Endothelial cell of umbilical vein (primary cell): Measurements from ENCODE around the gene DSCAML1. TPM values are rescaled to one million over a fixed set of nuclear protein-coding genes. Genes with fewer than 3 reads are reported as not detected.

ENCODE experiments used
- BruUV-seq: library from RNA; stranded (reverse); fragments of 400-500 nt; replicated peaks from 2 replicates; lab custom pipeline; 2021; lab: Mats Ljungman, UMichigan
- CTCF ChIA-PET: fragments of 300-600, 350-600 bp; sonication (Branson Sonifier 250); formaldehyde crosslinking; loops from one replicate; lab custom pipeline; 2021; ENCODE audit warnings: antibody characterized with exemption, inconsistent platforms; lab: Charles Lee
- POLR2A ChIA-PET: fragments of 300-600, 350-600 bp; sonication (Branson Sonifier 250); formaldehyde crosslinking; loops from one replicate; lab custom pipeline; 2021; ENCODE audit warnings: antibody characterized with exemption, inconsistent platforms; lab: Charles Lee
- DNase-seq: peaks from one replicate; pipeline ENCODE4 v3.0.0-alpha.2; 2011; ENCODE audit warnings: low read depth, low spot score
- FAIRE-seq: peaks from 2 replicates; lab custom pipeline; 2011; peaks lifted over from hg19 to GRCh38; lab: Jason Lieb, UNC
- H2AFZ ChIP-seq: 2 replicates; pipeline ENCODE4 v1.6.0; 2012; ENCODE audit warnings: low read depth, low read length, control low read depth, inconsistent platforms
- H3K27ac ChIP-seq: 2 replicates; pipeline ENCODE4 v1.5.1; 2011; ENCODE audit warnings: low read depth, mild to moderate bottlenecking, control low read depth, low read length, moderate library complexity; ENCODE audit not compliant: insufficient read depth
- H3K27me3 ChIP-seq, 2 experiments: 2 replicates each; pipeline versions ENCODE4 v1.6.0 to v1.6.1; 2011; ENCODE audit warnings: low read length in 2 of 2, mixed read lengths in 1 of 2; ENCODE audit not compliant: control insufficient read depth in 2 of 2, insufficient read depth in 2 of 2
- H3K36me3 ChIP-seq, 2 experiments: 2 replicates in 1 of 2; 3 replicates in 1 of 2; pipeline ENCODE4 v1.5.1; 2011; ENCODE audit warnings: low read length in 2 of 2, mild to moderate bottlenecking in 1 of 2, moderate library complexity in 1 of 2; ENCODE audit not compliant: control insufficient read depth in 2 of 2, insufficient read depth in 2 of 2; ENCODE audit errors: extremely low read depth in 1 of 2
- H3K4me1 ChIP-seq: 3 replicates; pipeline ENCODE4 v1.5.1; 2011; ENCODE audit warnings: mild to moderate bottlenecking, low read length; ENCODE audit not compliant: control insufficient read depth, insufficient read depth; ENCODE audit errors: extremely low read depth
- H3K4me2 ChIP-seq: 2 replicates; pipeline ENCODE4 v1.6.1; 2011; ENCODE audit warnings: low read length, control low read depth, mixed read lengths; ENCODE audit not compliant: insufficient read depth
- H3K4me3 ChIP-seq, 3 experiments: fragments of 200-600 bp in 1 of 3; sonication (generic), shearing (Covaris generic) in 1 of 3; replicated peaks in 1 of 3; 2 replicates each; pipeline ENCODE4 v1.5.1; 2011 to 2016; ENCODE audit warnings: control low read depth in 3 of 3, low read length in 3 of 3, mild to moderate bottlenecking in 2 of 3, inconsistent platforms in 1 of 3, low read depth in 1 of 3, moderate library complexity in 1 of 3; ENCODE audit not compliant: insufficient read depth in 1 of 3
- H3K79me2 ChIP-seq: 2 replicates; pipeline ENCODE4 v1.6.0; 2012; ENCODE audit warnings: low read length, inconsistent platforms; ENCODE audit not compliant: control insufficient read depth, insufficient read depth
- H3K9ac ChIP-seq: replicated peaks from 2 replicates; pipeline ENCODE3; 2011; ENCODE audit warnings: low read length, control low read depth; ENCODE audit not compliant: insufficient read depth; ENCODE audit errors: extremely low read depth
- H3K9me1 ChIP-seq: replicated peaks from 3 replicates; pipeline ENCODE4 v1.6.0; 2011; ENCODE audit warnings: mild to moderate bottlenecking, low read length; ENCODE audit not compliant: control insufficient read depth, insufficient read depth; ENCODE audit errors: extremely low read depth
- H3K9me3 ChIP-seq: replicated peaks from 2 replicates; pipeline ENCODE4 v1.5.1; 2012; ENCODE audit warnings: low read length, inconsistent platforms; ENCODE audit not compliant: control insufficient read depth, insufficient read depth
- H4K20me1 ChIP-seq: replicated peaks from 2 replicates; pipeline ENCODE3; 2011; ENCODE audit warnings: mild to moderate bottlenecking, low read length; ENCODE audit not compliant: control insufficient read depth, insufficient read depth; ENCODE audit errors: extremely low read depth
- EZH2 ChIP-seq: IDR thresholded peaks from 2 replicates; pipeline ENCODE4 v1.6.1; 2012; ENCODE audit warnings: borderline replicate concordance, low read depth, mild to moderate bottlenecking, moderate library complexity, low read length, inconsistent platforms; ENCODE audit not compliant: severe bottlenecking
- FOS ChIP-seq: IDR thresholded peaks from 2 replicates; pipeline ENCODE4 v1.6.1; 2011; ENCODE audit warnings: mild to moderate bottlenecking, low read length, moderate library complexity, borderline replicate concordance; ENCODE audit not compliant: insufficient read depth
- GATA2 ChIP-seq: IDR thresholded peaks from 2 replicates; pipeline ENCODE4 v1.7.0; 2011; ENCODE audit warnings: low read depth, mild to moderate bottlenecking, moderate library complexity, mixed read lengths, low read length; ENCODE audit not compliant: insufficient read length, insufficient read depth
- MYC ChIP-seq: IDR thresholded peaks from one replicate; pipeline ENCODE4 v1.6.1; 2011; ENCODE audit warnings: mild to moderate bottlenecking, low read depth, low read length
- POLR2A ChIP-seq: IDR thresholded peaks from 2 replicates; pipeline ENCODE4 v1.6.1; 2012; ENCODE audit warnings: low read depth, mild to moderate bottlenecking, control low read depth, low read length
- POLR2AphosphoS5 ChIP-seq: IDR thresholded peaks from 2 replicates; pipeline ENCODE4 v1.6.1; 2012; ENCODE audit warnings: low read depth, mild to moderate bottlenecking, control low read depth, low read length, moderate library complexity; ENCODE audit not compliant: insufficient read depth
- dilution Hi-C: fragments of 300-500 bp; cut with MboI; formaldehyde crosslinking; loops from one replicate; pipeline ENCODE4 v1.15.0; 2019; ENCODE audit warnings: low sequenced_read_pairs; ENCODE audit not compliant: extremely low pct_ligation_motif_present
- intact Hi-C: fragments of 100-400 bp; cut with micrococcal nuclease; formaldehyde crosslinking; loops from one replicate; pipeline ENCODE4 v1.10.0; 2022
- polyA plus RNA-seq, 4 experiments: library from polyadenylated mRNA; depleted of rRNA in 3 of 4; stranded (reverse) in 3 of 4; unstranded in 1 of 4; fragments of >200 nt; gene quantifications; 2 replicates each; pipeline versions ENCODE4 v1.2.1 to v1.2.3, GENCODE V29; 2011 to 2012; ENCODE audit warnings: missing spikeins in 1 of 4
- total RNA-seq: library from RNA; stranded (reverse); gene quantifications from 2 replicates; pipeline ENCODE4 v1.2.3, GENCODE V29; 2021
- TF ChIP-seq, protein P1 (sequence below): IDR thresholded peaks from 2 replicates; pipeline ENCODE4 v1.6.1; 2011; ENCODE audit not compliant: insufficient read depth, insufficient read length
- TF ChIP-seq, protein P2 (sequence below), 2 donors: IDR thresholded peaks; 1 replicate in 1 of 2; 2 replicates in 1 of 2; pipeline ENCODE4 v1.5.1; 2011; ENCODE audit warnings: low read length in 2 of 2, mild to moderate bottlenecking in 2 of 2, moderate library complexity in 2 of 2, control low read depth in 1 of 2, inconsistent platforms in 1 of 2, low read depth in 1 of 2; ENCODE audit not compliant: insufficient read depth in 1 of 2; ENCODE audit errors: extremely low read depth in 1 of 2

The DSCAML1 gene
- total and polyA plus RNA-seq, 2 donors (not counting 3 experiments of a cell fraction or from before 2014, with no cell fraction given): not detected

DNA sequence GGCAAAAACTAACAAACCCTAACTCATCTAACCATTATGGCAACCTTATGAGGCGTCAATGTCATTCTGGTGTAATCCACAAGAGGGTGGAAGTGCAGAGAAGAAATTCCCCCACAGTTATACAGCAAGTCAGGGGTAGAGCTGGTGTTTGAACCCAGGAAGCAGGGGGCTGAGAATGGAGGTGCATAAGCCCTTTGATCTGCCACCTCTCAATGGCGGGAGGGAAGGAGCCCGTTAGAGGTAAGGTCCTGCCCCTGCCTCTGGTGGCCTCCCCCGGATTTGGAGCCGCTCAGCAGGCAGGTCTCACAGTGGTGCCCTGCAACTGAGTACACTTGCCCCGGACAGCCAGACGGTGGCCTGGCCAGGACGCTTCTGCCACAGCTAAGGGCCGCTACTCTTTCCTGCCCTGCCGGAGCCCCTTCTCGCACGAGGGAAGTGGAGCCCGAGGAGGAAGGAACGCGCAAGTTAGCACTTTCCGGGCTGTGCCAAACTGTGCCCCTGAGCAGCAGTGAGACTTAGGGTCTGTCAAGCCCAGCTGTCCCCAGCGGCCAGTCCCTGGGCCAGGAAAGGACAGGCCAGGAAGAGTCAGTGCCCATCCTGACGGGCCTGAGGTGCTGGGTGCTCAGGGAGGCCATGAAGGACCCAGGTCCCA, 26.4 kb upstream of the DSCAML1 start:
- peaks cover 32% of the 10 kb centered on the region for H3K4me1 ChIP-seq
- H2AFZ ChIP-seq: peak overlapping the region; percentile 83
- dilution Hi-C loops (no loop called here), intact Hi-C loops (loop anchor here (1.0 kb wide), 3 partner anchors 84 to 230 kb away; no protein-coding TSS in a partner anchor)
- FAIRE-seq (no peak), DNase-seq (peak; percentile 41)
- H3K9me3 ChIP-seq: no peaks in the 10 kb centered on the region
- no peaks in the 10 kb centered on the region for H3K79me2 ChIP-seq
- CTCF ChIA-PET: interaction anchor here (0.6 to 12.2 kb wide), 19 partner anchors 10 to 397 kb away, joined by 3 to 520 read pairs (median 5); no protein-coding TSS in a partner anchor
- H3K4me2 ChIP-seq: peak overlapping the region; percentile 47
- no peaks in the 10 kb centered on the region for H3K27me3 ChIP-seq
- BruUV-seq: TSS peak; percentile 45
- H4K20me1 ChIP-seq: no peaks in the 10 kb centered on the region
- peak overlapping the region; percentile 94 for H3K27ac ChIP-seq
- TF ChIP-seq POLR2A: no peak
- no peak for TF ChIP-seq MYC
- no peak for TF ChIP-seq POLR2AphosphoS5
- TF ChIP-seq FOS: no peak
- TF ChIP-seq, protein P1, sequence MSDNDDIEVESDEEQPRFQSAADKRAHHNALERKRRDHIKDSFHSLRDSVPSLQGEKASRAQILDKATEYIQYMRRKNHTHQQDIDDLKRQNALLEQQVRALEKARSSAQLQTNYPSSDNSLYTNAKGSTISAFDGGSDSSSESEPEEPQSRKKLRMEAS: no peak
- TF ChIP-seq, protein P2, sequence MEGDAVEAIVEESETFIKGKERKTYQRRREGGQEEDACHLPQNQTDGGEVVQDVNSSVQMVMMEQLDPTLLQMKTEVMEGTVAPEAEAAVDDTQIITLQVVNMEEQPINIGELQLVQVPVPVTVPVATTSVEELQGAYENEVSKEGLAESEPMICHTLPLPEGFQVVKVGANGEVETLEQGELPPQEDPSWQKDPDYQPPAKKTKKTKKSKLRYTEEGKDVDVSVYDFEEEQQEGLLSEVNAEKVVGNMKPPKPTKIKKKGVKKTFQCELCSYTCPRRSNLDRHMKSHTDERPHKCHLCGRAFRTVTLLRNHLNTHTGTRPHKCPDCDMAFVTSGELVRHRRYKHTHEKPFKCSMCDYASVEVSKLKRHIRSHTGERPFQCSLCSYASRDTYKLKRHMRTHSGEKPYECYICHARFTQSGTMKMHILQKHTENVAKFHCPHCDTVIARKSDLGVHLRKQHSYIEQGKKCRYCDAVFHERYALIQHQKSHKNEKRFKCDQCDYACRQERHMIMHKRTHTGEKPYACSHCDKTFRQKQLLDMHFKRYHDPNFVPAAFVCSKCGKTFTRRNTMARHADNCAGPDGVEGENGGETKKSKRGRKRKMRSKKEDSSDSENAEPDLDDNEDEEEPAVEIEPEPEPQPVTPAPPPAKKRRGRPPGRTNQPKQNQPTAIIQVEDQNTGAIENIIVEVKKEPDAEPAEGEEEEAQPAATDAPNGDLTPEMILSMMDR (IDR thresholded peaks at IDR 0.05; ENCODE audit: extremely low read depth in 1 of 2, insufficient read depth in 1 of 2, low read depth in 1 of 2, low read length in 2 of 2): peak; percentile 12 to 35
- TF ChIP-seq GATA2: no peak
- no peak for TF ChIP-seq EZH2
- no peak overlapping the region for H3K4me3 ChIP-seq
- H3K9me1 ChIP-seq: no peaks in the 10 kb centered on the region
- POLR2A ChIA-PET: no interaction called here
- H3K36me3 ChIP-seq: no peaks in the 10 kb centered on the region
- peak overlapping the region; percentile 52 for H3K9ac ChIP-seq
